AG04449 (cell line): ENCODE data around the gene LAMTOR1.
A peak's percentile ranks its signal among the peaks of the same experiment; 100 is the strongest.

Source experiments
- CTCF ChIA-PET: fragments of 350-600 bp; formaldehyde crosslinking; extraction: SDS; loops from one replicate; lab custom pipeline; 2021; ENCODE audit warnings: antibody characterized with exemption; lab: Yijun Ruan, JAX
- POLR2A ChIA-PET: fragments of 400-600, 350-600 bp; formaldehyde crosslinking; extraction: SDS; loops from one replicate; lab custom pipeline; 2020; ENCODE audit warnings: antibody characterized with exemption, inconsistent platforms; lab: Yijun Ruan, JAX
- DNase-seq: peaks from one replicate; pipeline ENCODE4 v3.0.0-alpha.2; 2010; ENCODE audit warnings: low read depth, low spot score
- H3K4me3 ChIP-seq: 2 replicates; pipeline ENCODE4 v1.5.1; 2011; ENCODE audit warnings: low read depth, mild to moderate bottlenecking, control low read depth, low read length
- TF ChIP-seq, protein P1 (sequence below): IDR thresholded peaks from one replicate; pipeline ENCODE4 v1.5.1; 2011; ENCODE audit warnings: mild to moderate bottlenecking, moderate library complexity, low read length, control low read depth, inconsistent platforms; ENCODE audit not compliant: insufficient read depth; ENCODE audit errors: missing control alignments

Gene LAMTOR1

DNA sequence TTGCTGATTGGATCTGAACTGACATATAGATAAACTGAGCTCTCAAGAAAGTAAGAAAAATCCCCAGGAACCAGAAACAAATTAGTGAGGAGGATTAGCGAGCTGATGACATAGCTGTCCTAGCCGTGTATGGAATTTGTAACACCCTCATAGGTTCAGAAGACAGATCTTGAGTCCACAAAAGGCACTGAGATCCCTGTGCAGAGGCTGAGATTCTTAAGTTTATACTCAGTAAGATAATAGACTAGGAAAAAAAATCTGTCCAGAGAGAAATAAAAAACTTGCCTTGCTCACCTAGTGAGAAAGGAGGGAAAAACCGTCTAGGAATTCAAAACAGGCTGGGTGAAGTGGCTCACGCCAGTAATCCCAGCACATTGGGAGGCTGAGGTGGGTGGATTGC, 27.3 kb downstream of the LAMTOR1 start:
- H3K4me3 ChIP-seq, result no peak overlapping the region
- DNase-seq, result no peak
- TF ChIP-seq, protein P1, sequence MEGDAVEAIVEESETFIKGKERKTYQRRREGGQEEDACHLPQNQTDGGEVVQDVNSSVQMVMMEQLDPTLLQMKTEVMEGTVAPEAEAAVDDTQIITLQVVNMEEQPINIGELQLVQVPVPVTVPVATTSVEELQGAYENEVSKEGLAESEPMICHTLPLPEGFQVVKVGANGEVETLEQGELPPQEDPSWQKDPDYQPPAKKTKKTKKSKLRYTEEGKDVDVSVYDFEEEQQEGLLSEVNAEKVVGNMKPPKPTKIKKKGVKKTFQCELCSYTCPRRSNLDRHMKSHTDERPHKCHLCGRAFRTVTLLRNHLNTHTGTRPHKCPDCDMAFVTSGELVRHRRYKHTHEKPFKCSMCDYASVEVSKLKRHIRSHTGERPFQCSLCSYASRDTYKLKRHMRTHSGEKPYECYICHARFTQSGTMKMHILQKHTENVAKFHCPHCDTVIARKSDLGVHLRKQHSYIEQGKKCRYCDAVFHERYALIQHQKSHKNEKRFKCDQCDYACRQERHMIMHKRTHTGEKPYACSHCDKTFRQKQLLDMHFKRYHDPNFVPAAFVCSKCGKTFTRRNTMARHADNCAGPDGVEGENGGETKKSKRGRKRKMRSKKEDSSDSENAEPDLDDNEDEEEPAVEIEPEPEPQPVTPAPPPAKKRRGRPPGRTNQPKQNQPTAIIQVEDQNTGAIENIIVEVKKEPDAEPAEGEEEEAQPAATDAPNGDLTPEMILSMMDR, result no peak
- ChIA-PET POLR2A (no interaction called here), CTCF (interaction anchor here (0.7 to 4.3 kb wide), 7 partner anchors 9 to 107 kb away, joined by 3 to 30 read pairs (median 3); no protein-coding TSS in a partner anchor)

- ChIA-PET POLR2A (interaction anchor here (0.5 kb wide), 1 partner anchor 409 kb away, joined by 3 read pairs; no protein-coding TSS in a partner anchor), CTCF (interaction anchor here (0.5 to 4.3 kb wide), 9 partner anchors 8 to 108 kb away, joined by 3 to 30 read pairs (median 3); no protein-coding TSS in a partner anchor)
- TF ChIP-seq, protein P1, result peak; percentile 12
- no peak overlapping the region for H3K4me3 ChIP-seq
- no peak for DNase-seq
These were observed 28.0 kb downstream of the LAMTOR1 start for GRCh38 chr11:72075109-72075508.

DNA sequence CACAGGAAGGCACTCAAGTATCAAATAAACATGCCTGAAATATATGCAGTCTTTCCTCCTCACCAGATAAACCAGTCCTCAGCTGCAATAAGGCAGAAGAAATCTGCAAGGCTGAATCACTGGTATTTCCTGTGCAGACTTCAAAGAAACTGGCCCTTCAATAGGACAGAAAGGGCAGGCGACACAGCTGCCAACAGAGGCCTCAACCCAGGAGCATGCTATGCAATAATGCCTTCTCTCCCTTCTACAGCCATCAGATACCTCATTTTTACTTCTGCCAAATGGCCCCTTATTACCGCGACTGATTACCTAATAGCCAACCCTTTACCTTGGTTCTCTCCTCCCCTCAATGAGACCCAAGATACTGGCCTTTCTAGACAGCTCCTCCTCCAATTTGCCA, 30.7 kb downstream of the LAMTOR1 start:
- TF ChIP-seq, protein P1, result no peak
- POLR2A ChIA-PET, result interaction anchor here (1.2 kb wide), 1 partner anchor 30 kb away, joined by 4 read pairs; no protein-coding TSS in a partner anchor
- DNase-seq, result no peak
- CTCF ChIA-PET, result interaction anchor here (1.8 to 4.3 kb wide), 6 partner anchors 19 to 111 kb away, joined by 5 to 30 read pairs (median 8); no protein-coding TSS in a partner anchor
- H3K4me3 ChIP-seq, result no peak overlapping the region

- DNase-seq, result no peak
- TF ChIP-seq, protein P1, result no peak
- ChIA-PET CTCF (interaction anchor here (1.0 to 4.4 kb wide), 4 partner anchors 9 to 73 kb away, joined by 4 to 20 read pairs (median 6); no protein-coding TSS in a partner anchor), POLR2A (no interaction called here)
- no peak overlapping the region for H3K4me3 ChIP-seq
These were observed 32.6 kb downstream of the LAMTOR1 start for GRCh38 chr11:72070491-72070890.

- no peak for DNase-seq
- peak overlapping the region; percentile 21 for H3K4me3 ChIP-seq
- POLR2A ChIA-PET, result interaction anchor here (1.6 kb wide), 1 partner anchor 29 kb away, joined by 3 read pairs; no protein-coding TSS in a partner anchor
- TF ChIP-seq, protein P1, result no peak
- CTCF ChIA-PET, result interaction anchor here (2.2 to 4.4 kb wide), 3 partner anchors 30 to 74 kb away, joined by 5 to 20 read pairs (median 8); no protein-coding TSS in a partner anchor
These were observed 33.3 kb downstream of the LAMTOR1 start for GRCh38 chr11:72069787-72070251.

DNA sequence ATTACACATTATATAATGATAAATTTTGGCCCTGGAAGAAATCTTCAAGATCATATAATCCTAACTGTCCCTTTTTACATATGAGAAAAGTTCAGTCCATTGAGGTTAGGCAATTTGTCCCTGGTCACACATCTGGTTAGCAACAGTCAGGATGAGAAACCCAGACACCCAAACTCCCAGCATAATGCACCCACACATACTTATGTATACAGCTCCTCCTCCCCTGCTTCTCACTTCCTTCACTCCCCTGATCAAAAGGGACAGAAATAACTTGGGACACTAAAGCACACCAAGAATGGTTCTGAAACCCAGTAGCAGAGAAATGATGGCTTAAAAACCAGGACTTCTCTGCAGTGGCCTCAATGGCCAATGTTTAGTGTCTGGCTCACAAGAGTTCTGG, 33.9 kb downstream of the LAMTOR1 start:
- ChIA-PET POLR2A (interaction anchor here (1.6 kb wide), 1 partner anchor 29 kb away, joined by 3 read pairs; no protein-coding TSS in a partner anchor), CTCF (interaction anchor here (2.2 to 4.4 kb wide), 2 partner anchors 44 to 74 kb away, joined by 5 to 20 read pairs; no protein-coding TSS in a partner anchor)

More for the DNA sequence above, 33.9 kb downstream of the LAMTOR1 start:
- H3K4me3 ChIP-seq, result peak overlapping the region; percentile 31
- no peak for DNase-seq
- TF ChIP-seq, protein P1, result no peak
